ENCODE measurements around the gene GDPD3. TPM values are rescaled to one million over a fixed set of nuclear protein-coding genes. Genes with fewer than 3 reads are reported as not detected.

Gene GDPD3
- total and polyA plus RNA-seq, 2 of the 13 experiments (the other 11 are each of a cell fraction or from before 2014, with no cell fraction given), result 18.7 to 20.6 TPM

DNA sequence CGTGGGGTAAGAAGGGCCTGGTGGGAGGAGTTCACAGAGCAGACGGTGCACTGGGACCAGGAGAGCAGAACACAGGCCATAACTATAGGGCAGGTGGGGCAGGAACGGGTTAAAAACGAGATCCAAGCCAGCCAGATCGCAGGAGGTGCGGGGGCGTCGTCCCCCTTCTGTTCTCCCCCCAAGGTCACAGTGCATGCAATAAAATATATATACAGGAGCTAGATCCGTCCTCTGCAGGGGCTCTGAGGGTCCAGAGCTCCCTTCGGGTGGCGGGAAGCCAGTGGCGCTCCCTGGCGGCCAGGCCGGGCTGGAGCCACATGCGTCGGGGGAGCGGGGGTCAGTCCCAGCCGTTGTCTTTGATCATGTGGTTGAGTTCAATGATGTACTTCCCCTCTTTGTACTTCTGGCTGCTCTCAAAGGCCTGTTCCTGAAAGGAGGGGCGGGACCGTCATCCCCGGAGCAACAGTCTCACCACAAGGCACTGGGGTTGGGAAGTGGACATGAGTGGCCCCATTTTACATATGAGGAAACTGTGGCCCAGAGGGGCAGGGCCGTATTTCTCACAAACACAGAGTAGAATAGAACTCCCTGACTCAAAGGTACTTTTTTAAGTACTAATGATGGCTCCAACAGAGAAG is 20.8 kb downstream of the GDPD3 start (continued):
- TF ChIP-seq, protein P1, sequence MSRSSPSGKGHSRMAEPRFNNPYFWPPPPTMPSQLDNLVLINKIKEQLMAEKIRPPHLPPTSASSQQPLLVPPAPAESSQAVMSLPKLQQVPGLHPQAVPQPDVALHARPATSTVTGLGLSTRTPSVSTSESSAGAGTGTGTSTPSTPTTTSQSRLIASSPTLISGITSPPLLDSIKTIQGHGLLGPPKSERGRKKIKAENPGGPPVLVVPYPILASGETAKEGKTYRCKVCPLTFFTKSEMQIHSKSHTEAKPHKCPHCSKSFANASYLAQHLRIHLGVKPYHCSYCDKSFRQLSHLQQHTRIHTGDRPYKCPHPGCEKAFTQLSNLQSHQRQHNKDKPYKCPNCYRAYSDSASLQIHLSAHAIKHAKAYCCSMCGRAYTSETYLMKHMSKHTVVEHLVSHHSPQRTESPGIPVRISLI (CRISPR knock-in tag; IDR thresholded peaks at IDR 0.05; ENCODE audit: borderline replicate concordance), result peak; percentile 36; the same call in 1 of the 2 replicates
- TF ChIP-seq, protein P2, sequence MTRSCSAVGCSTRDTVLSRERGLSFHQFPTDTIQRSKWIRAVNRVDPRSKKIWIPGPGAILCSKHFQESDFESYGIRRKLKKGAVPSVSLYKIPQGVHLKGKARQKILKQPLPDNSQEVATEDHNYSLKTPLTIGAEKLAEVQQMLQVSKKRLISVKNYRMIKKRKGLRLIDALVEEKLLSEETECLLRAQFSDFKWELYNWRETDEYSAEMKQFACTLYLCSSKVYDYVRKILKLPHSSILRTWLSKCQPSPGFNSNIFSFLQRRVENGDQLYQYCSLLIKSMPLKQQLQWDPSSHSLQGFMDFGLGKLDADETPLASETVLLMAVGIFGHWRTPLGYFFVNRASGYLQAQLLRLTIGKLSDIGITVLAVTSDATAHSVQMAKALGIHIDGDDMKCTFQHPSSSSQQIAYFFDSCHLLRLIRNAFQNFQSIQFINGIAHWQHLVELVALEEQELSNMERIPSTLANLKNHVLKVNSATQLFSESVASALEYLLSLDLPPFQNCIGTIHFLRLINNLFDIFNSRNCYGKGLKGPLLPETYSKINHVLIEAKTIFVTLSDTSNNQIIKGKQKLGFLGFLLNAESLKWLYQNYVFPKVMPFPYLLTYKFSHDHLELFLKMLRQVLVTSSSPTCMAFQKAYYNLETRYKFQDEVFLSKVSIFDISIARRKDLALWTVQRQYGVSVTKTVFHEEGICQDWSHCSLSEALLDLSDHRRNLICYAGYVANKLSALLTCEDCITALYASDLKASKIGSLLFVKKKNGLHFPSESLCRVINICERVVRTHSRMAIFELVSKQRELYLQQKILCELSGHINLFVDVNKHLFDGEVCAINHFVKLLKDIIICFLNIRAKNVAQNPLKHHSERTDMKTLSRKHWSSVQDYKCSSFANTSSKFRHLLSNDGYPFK (CRISPR knock-in tag; IDR thresholded peaks at IDR 0.05; ENCODE audit: borderline replicate concordance), result peak; percentile 75; the same call in 1 of the 2 replicates
- TF ChIP-seq, protein P3, sequence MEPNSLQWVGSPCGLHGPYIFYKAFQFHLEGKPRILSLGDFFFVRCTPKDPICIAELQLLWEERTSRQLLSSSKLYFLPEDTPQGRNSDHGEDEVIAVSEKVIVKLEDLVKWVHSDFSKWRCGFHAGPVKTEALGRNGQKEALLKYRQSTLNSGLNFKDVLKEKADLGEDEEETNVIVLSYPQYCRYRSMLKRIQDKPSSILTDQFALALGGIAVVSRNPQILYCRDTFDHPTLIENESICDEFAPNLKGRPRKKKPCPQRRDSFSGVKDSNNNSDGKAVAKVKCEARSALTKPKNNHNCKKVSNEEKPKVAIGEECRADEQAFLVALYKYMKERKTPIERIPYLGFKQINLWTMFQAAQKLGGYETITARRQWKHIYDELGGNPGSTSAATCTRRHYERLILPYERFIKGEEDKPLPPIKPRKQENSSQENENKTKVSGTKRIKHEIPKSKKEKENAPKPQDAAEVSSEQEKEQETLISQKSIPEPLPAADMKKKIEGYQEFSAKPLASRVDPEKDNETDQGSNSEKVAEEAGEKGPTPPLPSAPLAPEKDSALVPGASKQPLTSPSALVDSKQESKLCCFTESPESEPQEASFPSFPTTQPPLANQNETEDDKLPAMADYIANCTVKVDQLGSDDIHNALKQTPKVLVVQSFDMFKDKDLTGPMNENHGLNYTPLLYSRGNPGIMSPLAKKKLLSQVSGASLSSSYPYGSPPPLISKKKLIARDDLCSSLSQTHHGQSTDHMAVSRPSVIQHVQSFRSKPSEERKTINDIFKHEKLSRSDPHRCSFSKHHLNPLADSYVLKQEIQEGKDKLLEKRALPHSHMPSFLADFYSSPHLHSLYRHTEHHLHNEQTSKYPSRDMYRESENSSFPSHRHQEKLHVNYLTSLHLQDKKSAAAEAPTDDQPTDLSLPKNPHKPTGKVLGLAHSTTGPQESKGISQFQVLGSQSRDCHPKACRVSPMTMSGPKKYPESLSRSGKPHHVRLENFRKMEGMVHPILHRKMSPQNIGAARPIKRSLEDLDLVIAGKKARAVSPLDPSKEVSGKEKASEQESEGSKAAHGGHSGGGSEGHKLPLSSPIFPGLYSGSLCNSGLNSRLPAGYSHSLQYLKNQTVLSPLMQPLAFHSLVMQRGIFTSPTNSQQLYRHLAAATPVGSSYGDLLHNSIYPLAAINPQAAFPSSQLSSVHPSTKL (CRISPR knock-in tag; IDR thresholded peaks at IDR 0.05), result peak; percentile 69
- TF ChIP-seq, protein P4, sequence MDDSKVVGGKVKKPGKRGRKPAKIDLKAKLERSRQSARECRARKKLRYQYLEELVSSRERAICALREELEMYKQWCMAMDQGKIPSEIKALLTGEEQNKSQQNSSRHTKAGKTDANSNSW (CRISPR knock-in tag; IDR thresholded peaks at IDR 0.05; ENCODE audit: borderline replicate concordance), result no peak
- TF ChIP-seq SYNCRIP (IDR thresholded peaks at IDR 0.05; ENCODE audit: insufficient read depth, low read depth, low read length), result no peak
- TF ChIP-seq, protein P5, sequence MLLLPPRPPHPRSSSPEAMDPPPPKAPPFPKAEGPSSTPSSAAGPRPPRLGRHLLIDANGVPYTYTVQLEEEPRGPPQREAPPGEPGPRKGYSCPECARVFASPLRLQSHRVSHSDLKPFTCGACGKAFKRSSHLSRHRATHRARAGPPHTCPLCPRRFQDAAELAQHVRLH (CRISPR knock-in tag; IDR thresholded peaks at IDR 0.05; ENCODE audit: borderline replicate concordance, low read depth), result peak; percentile 79; the same call in 1 of the 2 replicates
- TF ChIP-seq, protein P6, sequence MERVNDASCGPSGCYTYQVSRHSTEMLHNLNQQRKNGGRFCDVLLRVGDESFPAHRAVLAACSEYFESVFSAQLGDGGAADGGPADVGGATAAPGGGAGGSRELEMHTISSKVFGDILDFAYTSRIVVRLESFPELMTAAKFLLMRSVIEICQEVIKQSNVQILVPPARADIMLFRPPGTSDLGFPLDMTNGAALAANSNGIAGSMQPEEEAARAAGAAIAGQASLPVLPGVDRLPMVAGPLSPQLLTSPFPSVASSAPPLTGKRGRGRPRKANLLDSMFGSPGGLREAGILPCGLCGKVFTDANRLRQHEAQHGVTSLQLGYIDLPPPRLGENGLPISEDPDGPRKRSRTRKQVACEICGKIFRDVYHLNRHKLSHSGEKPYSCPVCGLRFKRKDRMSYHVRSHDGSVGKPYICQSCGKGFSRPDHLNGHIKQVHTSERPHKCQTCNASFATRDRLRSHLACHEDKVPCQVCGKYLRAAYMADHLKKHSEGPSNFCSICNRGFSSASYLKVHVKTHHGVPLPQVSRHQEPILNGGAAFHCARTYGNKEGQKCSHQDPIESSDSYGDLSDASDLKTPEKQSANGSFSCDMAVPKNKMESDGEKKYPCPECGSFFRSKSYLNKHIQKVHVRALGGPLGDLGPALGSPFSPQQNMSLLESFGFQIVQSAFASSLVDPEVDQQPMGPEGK (CRISPR knock-in tag; IDR thresholded peaks at IDR 0.05), result peak; percentile 98
- no peak for TF ChIP-seq ZNF549 (CRISPR knock-in tag; IDR thresholded peaks at IDR 0.05)
- TF ChIP-seq ZNF17 (CRISPR knock-in tag; IDR thresholded peaks at IDR 0.05), result no peak
- TF ChIP-seq ZNF660 (CRISPR knock-in tag; IDR thresholded peaks at IDR 0.05; ENCODE audit: borderline replicate concordance, low read depth), result no peak
- no peak; the same call in 1 of the 2 replicates for TF ChIP-seq ZNF12 (CRISPR knock-in tag; IDR thresholded peaks at IDR 0.05)
- peak; percentile 57; the same call in 1 of the 2 replicates for TF ChIP-seq ZNF235 (CRISPR knock-in tag; IDR thresholded peaks at IDR 0.05; ENCODE audit: borderline replicate concordance)
- peak; percentile 90; the same call in 1 of the 2 replicates for TF ChIP-seq ZNF775 (CRISPR knock-in tag; IDR thresholded peaks at IDR 0.05; ENCODE audit: borderline replicate concordance)
- 0 out of 2 replicates have a peak, but pooled peaks have one; percentile 60 for TF ChIP-seq ZNF749 (CRISPR knock-in tag; IDR thresholded peaks at IDR 0.05; ENCODE audit: borderline replicate concordance)
- TF ChIP-seq FOXP1 (IDR thresholded peaks at IDR 0.05), result no peak
- 0 out of 2 replicates have a peak, but pooled peaks have one; percentile 32 for TF ChIP-seq FOXP1 (CRISPR knock-in tag; IDR thresholded peaks at IDR 0.05)
- TF ChIP-seq ZFX (CRISPR knock-in tag; IDR thresholded peaks at IDR 0.05; ENCODE audit: low read depth), result peak; percentile 80

All from HepG2 (cell line).